SHP77 treated with DMSO at 0.1 percent for 48 hours (cell line): ENCODE measurements around the gene SERPINA5.
"Not testable (repeated sequence)": the region's sequence is repeated elsewhere in the genome, so short reads cannot be mapped to it uniquely, and the experiment has no call there.

Experiments
- DNase-seq: peaks from one replicate; lab custom pipeline; 2025; lab: John Stamatoyannopoulos, UW

Gene SERPINA5

GRCh38 chr14:94622653-94623421, 41.6 kb downstream of the SERPINA5 start:
- DNase-seq = no peak

DNA sequence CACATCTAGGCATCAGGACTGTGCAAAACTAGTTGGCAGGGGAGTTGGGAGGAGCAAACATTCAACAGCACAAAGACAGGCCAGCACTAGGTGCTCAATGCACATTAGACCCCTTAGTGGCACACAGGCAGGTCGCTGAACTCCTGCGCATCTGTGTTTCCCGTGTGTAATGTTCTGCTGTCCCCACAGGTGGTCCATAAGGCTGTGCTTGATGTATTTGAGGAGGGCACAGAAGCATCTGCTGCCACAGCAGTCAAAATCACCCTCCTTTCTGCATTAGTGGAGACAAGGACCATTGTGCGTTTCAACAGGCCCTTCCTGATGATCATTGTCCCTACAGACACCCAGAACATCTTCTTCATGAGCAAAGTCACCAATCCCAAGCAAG, 42.2 kb downstream of the SERPINA5 start:
- DNase-seq = no peak

DNA sequence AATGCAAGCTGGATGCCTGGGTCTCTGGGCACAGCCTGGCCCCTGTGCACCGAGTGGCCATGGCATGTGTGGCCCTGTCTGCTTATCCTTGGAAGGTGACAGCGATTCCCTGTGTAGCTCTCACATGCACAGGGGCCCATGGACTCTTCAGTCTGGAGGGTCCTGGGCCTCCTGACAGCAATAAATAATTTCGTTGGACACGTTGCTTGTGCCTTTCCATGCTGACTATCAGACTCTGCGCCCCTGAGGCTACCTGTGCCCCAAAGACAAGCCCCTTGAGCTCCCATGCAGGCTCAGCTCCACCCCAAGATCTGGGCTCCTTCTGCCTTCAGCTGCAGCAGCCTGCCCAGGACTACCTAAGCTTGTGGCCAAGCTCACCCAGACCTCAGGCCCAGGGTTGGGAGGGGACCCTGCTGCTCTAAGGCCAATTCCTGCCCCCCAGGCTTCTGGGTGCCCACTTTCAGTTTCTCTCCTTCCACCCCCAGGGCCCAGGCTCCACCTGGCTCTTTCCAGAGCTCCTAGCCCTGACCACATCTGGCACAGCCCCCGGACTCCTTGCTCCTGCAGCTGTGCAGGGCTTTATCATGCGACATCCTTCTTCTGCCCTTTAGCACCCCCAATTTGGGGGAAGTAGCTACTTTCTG, 42.8 kb downstream of the SERPINA5 start:
- no peak for DNase-seq

DNA sequence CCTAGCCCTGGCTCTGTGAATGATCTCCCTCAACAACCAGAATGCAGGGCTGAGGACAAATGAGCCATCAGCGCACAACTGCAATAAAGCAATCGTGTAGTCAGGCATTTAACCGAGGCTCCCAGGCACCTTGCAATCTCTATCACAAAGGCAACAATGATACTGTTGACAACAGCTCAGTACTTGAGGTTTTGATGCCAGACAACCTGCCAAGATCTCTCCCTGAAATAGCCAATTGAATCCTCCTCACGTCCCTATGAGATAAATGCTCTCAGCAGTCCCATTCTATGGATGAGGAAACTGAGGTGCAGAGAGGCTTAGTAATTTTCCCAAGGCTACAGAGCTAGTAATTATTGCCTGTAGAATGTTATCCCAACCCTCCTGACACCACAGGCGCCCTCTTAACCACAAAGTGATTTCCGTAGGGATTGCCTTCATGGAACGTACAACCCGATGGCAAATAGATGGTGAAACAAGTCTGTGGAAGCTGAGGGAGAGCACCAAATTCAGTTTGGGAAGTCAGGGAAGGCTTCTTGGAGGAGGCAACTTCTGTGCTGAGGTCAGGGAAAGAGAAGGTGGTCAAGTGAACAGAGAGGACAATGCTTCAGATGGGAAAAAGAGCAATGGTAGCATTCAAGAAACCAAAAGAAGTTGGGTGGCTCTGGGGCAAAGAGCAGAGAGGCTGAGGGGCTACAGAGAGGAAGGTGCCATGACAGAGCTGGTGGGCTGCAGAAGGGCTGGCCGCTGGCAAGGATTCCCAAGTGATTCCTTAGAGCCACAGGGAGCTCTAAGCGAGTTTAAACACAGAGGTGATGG, 43.5 kb downstream of the SERPINA5 start:
- no peak for DNase-seq

- DNase-seq = no peak
These were observed 44.1 kb downstream of the SERPINA5 start for GRCh38 chr14:94625353-94625635.

- no peak for DNase-seq
These were observed 47.4 kb downstream of the SERPINA5 start for GRCh38 chr14:94628578-94628977.

GRCh38 chr14:94630396-94630795, 49.2 kb downstream of the SERPINA5 start:
- DNase-seq = no peak

DNA sequence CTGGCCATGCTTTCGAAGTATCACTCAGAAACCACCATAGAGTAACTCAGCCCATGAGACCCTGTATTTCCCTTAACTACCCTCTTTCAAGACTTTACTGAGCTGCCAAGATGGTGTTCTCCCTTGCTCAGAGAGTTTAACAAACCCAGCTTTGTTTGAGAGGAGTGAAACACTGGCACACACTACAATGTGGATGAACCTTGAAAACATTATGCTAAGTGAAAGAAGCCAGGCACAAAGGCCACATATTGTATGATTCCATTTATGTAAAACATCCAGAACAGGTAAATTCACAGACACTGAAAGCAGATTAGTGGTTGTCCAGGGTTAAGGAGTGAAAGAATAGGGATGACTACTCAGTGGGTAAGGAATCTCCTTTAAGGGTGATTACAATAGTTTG, 49.8 kb downstream of the SERPINA5 start:
- no peak for DNase-seq

DNA sequence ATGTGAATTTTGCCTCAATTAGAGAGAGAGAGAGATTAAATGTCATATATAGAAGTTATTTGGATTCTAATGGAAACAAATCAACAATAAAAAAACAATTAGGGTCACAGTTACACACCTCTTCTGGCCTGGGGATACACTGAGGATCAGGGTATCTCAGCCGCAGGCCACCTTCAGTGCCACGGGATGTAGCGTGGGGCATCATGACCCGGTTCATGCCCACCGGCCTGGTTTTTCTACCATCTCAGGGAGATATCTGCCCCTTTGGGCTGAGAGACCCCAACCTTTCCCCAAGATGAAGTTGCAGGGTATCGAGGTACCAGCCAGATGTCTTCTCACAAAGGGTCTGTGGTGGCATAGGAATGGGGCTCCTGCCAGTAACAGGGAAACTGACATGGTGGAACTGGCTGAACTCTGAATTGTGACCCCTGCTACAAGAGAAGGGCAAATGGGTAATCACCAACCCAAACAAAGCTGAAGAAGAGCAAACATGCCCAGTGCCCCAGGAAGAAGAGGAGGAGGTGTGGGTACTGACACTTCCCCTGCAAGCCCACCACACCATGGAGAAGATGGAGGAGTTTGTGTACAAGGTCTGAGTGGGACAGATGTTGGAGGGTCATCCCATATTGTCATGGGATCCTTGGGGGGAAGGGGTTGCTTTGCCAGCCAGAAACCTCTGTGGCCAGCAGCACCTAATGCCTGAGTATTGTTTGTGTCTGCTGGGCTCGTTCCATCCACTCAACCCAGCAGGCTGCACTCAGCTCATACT, 50.5 kb downstream of the SERPINA5 start:
- DNase-seq = no peak

DNA sequence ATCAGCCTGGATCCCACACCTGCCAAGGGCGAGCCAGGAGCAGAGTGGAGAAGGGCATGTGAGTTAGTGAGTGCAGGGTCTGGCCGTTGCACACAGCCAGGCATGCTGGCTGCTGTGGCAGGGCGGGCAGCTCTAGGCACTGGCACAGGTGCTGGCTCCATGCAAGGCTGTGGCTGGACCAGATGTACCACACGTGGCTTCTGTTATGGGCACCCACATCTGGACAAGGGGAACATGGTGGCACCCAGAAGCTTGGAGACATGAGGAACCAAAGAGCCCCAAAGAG, 51.0 kb downstream of the SERPINA5 start:
- DNase-seq = no peak

- DNase-seq = no peak
These were observed 51.9 kb downstream of the SERPINA5 start for GRCh38 chr14:94633121-94633520.

DNA sequence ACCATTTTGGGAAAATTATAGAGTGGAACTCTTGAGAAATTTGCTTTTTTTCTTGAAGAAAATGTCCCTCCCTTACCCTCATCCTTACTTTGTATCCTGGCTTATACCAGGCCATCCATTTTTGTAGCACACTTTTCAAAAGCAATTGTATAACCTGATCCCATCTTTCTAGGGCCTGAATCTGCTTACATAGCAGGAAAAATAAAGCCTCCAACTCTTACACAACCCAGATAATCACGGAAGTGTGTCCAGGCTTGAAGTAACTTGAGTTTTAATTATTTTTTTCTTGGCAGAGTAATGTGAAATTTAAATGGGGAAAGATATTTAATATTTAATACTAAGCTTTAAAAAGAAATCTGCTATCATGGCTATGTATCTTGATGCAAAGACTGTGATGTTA, 53.9 kb downstream of the SERPINA5 start:
- no peak for DNase-seq

DNA sequence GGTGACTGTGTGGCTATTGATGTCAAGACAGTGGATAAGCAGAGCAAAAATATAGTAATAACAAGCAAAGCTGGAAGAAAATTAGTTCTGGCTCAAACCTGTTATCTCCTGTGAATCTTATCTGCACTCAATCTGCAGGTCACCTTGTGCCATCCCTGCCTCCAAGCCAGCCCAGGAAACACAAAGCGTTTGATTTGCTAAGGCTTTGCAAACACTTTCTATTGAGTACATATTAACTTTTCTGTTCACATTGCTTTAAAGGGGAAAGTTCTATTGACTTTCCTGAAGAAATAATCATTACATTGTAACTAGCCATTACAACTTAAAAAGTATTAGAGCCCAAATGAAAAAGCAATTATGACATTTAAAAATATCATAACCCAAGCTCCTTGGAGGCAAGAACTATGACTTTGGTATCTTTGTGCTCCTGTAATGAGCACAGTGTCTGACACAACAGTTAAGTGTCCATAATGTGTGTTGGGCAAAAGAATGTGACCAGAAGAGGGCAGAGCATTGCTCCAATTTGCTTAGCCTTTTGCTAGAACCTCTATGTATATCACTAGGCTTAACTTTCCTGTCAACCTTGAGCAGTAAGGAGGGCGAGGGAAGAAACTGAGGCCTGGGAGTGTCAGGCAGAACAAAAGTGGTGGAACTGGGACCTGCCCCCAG, 55.7 kb downstream of the SERPINA5 start:
- no peak for DNase-seq

DNA sequence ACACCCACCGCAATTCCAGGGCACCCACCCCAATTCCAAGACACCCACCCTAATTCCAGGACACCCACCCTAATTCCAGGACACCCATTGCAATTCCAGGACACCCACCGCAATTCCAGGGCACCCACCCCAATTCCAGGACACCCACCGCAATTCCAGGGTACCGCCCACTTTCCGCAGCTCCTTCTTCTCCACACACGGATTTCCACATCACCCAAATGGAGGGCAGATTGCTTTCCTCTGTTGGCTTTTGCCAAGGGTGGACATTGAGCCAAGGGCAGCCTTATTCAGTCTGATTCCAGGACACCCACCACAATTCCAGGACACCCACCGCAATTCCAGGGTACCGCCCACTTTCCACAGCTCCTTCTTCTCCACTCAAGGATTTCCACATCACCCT, 56.6 kb downstream of the SERPINA5 start:
- DNase-seq = not testable (repeated sequence)

GRCh38 chr14:94638339-94638738, 57.1 kb downstream of the SERPINA5 start:
- DNase-seq = no peak

DNA sequence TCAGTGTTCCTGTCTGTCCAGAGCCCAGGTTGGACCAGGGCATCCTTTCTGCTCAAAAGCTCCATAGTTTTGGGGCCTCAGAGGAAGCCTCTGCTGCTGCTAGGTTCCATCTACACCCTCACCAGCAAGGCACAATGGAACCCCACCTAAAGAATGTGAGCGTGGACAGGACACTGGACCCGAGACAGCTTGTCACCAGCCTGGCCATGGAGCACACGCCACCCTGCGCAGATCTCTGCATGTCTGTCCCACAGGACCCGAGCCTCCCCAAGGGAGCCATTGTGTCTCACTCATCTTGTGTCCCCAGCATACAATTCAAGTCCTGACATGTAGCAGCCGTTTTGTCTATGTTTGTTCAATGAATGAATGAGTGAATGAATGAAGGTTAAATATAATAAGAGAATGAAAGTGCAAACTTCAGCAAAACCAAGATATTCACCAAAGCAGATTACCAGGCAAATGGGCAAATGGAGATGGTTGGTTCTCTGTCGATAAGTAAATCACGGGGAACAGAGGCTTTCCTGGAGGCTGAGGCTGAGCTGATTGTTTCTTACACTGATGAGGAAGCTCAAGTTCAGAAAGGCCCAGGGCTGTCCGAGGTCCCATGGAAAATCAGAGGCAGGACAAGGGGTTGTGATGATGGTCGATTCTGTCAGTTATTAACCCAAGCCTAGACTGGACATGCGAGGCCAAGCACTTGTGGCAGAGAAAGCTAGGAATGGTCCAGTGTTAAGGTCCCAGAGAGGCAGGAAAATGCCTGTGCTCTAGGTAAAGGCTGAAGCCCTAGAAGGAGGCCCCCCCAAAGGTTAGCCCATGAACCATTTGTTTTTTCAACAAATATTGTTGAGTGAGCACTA, 58.0 kb downstream of the SERPINA5 start:
- no peak for DNase-seq

GRCh38 chr14:94640721-94641631, 59.8 kb downstream of the SERPINA5 start:
- DNase-seq = no peak

GRCh38 chr14:94641632-94641955, 60.4 kb downstream of the SERPINA5 start:
- DNase-seq = no peak
